RKO (cell line): ENCODE data around the gene MAP2K6.

ENCODE experiments used
- DNase-seq: peaks from one replicate; pipeline ENCODE4 v3.0.0-alpha.2; 2016; ENCODE audit warnings: low spot score

Gene MAP2K6

GRCh38 chr17:69414408-69415274 is at the start of gene MAP2K6:
MAP2K6 (plus strand) TSS chr17:69414697; CDS start chr17:69414985, 288 bp downstream.
- peak; percentile 23 for DNase-seq

GRCh38 chr17:69367298-69367697 is 47.2 kb upstream of the MAP2K6 start:
- DNase-seq: no peak

- no peak for DNase-seq
These were observed 41.4 kb upstream of the MAP2K6 start for GRCh38 chr17:69373069-69373468.

- DNase-seq: no peak
These were observed 39.3 kb upstream of the MAP2K6 start for GRCh38 chr17:69375229-69375628.

- no peak for DNase-seq
These were observed 25.6 kb upstream of the MAP2K6 start for GRCh38 chr17:69388822-69389442.

- no peak for DNase-seq
These were observed 23.5 kb upstream of the MAP2K6 start for GRCh38 chr17:69390795-69391501.

GRCh38 chr17:69401251-69401650 is 13.2 kb upstream of the MAP2K6 start:
- DNase-seq: no peak

- DNase-seq: no peak
These were observed 12.4 kb upstream of the MAP2K6 start for GRCh38 chr17:69402052-69402451.

GRCh38 chr17:69404399-69404798 is 10.1 kb upstream of the MAP2K6 start:
- no peak for DNase-seq

- no peak for DNase-seq
These were observed 9.4 kb upstream of the MAP2K6 start for GRCh38 chr17:69405096-69405495.

- DNase-seq: no peak
These were observed 7.6 kb upstream of the MAP2K6 start for GRCh38 chr17:69406941-69407340.

- no peak for DNase-seq
These were observed 6.7 kb upstream of the MAP2K6 start for GRCh38 chr17:69407759-69408158.

GRCh38 chr17:69410671-69411070 is 3.8 kb upstream of the MAP2K6 start:
- no peak for DNase-seq

- no peak for DNase-seq
These were observed 2.7 kb upstream of the MAP2K6 start for GRCh38 chr17:69411766-69412165.

- DNase-seq: no peak
These were observed 2.2 kb upstream of the MAP2K6 start for GRCh38 chr17:69412251-69412671.

- no peak for DNase-seq
These were observed 934 bp downstream of the MAP2K6 start for GRCh38 chr17:69415431-69415830.

GRCh38 chr17:69417545-69418483 is 3.3 kb downstream of the MAP2K6 start:
- no peak for DNase-seq

- no peak for DNase-seq
These were observed 4.0 kb downstream of the MAP2K6 start for GRCh38 chr17:69418535-69418934.

GRCh38 chr17:69423450-69423849 is 9.0 kb downstream of the MAP2K6 start:
- DNase-seq: no peak

- no peak for DNase-seq
These were observed 10.0 kb downstream of the MAP2K6 start for GRCh38 chr17:69424287-69425041.

- DNase-seq: no peak
These were observed 11.5 kb downstream of the MAP2K6 start for GRCh38 chr17:69425978-69426377.
